Smooth muscle cell (in vitro differentiated cells): ENCODE data around the gene ARNT2. TPM values are rescaled to one million over a fixed set of nuclear protein-coding genes. Genes with fewer than 3 reads are reported as not detected.

ENCODE experiments used
- DNase-seq: peaks from one replicate; lab custom pipeline; 2025; ENCODE audit not compliant: unreplicated experiment; lab: John Stamatoyannopoulos, UW
- H2AFZ ChIP-seq: fragments of 200-600 bp; sonication (generic); 2 replicates; pipeline ENCODE4 v1.6.0; 2016; ENCODE audit warnings: antibody characterized with exemption, low read depth, mild to moderate bottlenecking
- H3F3A ChIP-seq: fragments of 200-600 bp; sonication (generic); 2 replicates; pipeline ENCODE4 v1.6.0; 2017; ENCODE audit warnings: antibody characterized with exemption, low read depth
- H3K27ac ChIP-seq: fragments of 200-600 bp; sonication (generic); 2 replicates; pipeline ENCODE4 v1.5.1; 2016; ENCODE audit warnings: low read depth, mild to moderate bottlenecking
- H3K27me3 ChIP-seq: fragments of 200-600 bp; sonication (generic); 2 replicates; pipeline ENCODE4 v1.6.1; 2016; ENCODE audit warnings: low read depth, mild to moderate bottlenecking
- H3K36me3 ChIP-seq: fragments of 200-600 bp; sonication (generic); 2 replicates; pipeline ENCODE4 v1.5.1; 2016; ENCODE audit warnings: low read depth
- H3K4me1 ChIP-seq: fragments of 200-600 bp; sonication (generic); 2 replicates; pipeline ENCODE4 v1.5.1; 2016; ENCODE audit warnings: low read depth
- H3K4me2 ChIP-seq: fragments of 200-600 bp; sonication (generic); 2 replicates; pipeline ENCODE4 v1.6.0; 2016; ENCODE audit warnings: mild to moderate bottlenecking
- H3K4me3 ChIP-seq: fragments of 200-600 bp; sonication (generic); 2 replicates; pipeline ENCODE4 v1.5.1; 2016; ENCODE audit warnings: mild to moderate bottlenecking
- H3K79me2 ChIP-seq: fragments of 200-600 bp; sonication (generic); 2 replicates; pipeline ENCODE4 v1.6.0; 2016; ENCODE audit warnings: low read depth, mild to moderate bottlenecking
- H3K9ac ChIP-seq: fragments of 200-600 bp; sonication (generic); 2 replicates; pipeline ENCODE4 v1.6.0; 2016; ENCODE audit warnings: low read depth
- H3K9me3 ChIP-seq: fragments of 200-600 bp; sonication (generic); replicated peaks from 2 replicates; pipeline ENCODE4 v1.5.1; 2016; ENCODE audit warnings: low read depth
- H4K20me1 ChIP-seq: fragments of 200-600 bp; sonication (generic); 2 replicates; pipeline ENCODE4 v1.6.0; 2016; ENCODE audit warnings: low read depth
- WGBS: methylation state at CpG from one replicate; pipeline ENCODE4 v1.1.7; 2016; ENCODE audit warnings: low lambda C conversion rate; 5-methylcytosine and 5-hydroxymethylcytosine counted together
- polyA plus RNA-seq: library from polyadenylated mRNA; unstranded; fragments of >200 nt; fragmentation: Nextera tagmentation; extraction: Ambion mirVana; gene quantifications from 2 replicates; pipeline ENCODE4 v1.2.1, GENCODE V29; 2016
- total RNA-seq: library from RNA; depleted of rRNA; stranded (reverse); fragments of >200 nt; gene quantifications from 2 replicates; pipeline ENCODE4 v1.2.3, GENCODE V29; 2014
- TF ChIP-seq, protein P1 (sequence below): fragments of 200-600 bp; sonication (generic); IDR thresholded peaks from 2 replicates; pipeline ENCODE4 v1.5.1; 2017; ENCODE audit warnings: borderline replicate concordance, mild to moderate bottlenecking, antibody characterized with exemption; ENCODE audit not compliant: insufficient read depth, poor library complexity, severe bottlenecking

ARNT2 gene
- total and polyA plus RNA-seq, 2 experiments from 2014 or later: 0.55 to 2.8 TPM

DNA sequence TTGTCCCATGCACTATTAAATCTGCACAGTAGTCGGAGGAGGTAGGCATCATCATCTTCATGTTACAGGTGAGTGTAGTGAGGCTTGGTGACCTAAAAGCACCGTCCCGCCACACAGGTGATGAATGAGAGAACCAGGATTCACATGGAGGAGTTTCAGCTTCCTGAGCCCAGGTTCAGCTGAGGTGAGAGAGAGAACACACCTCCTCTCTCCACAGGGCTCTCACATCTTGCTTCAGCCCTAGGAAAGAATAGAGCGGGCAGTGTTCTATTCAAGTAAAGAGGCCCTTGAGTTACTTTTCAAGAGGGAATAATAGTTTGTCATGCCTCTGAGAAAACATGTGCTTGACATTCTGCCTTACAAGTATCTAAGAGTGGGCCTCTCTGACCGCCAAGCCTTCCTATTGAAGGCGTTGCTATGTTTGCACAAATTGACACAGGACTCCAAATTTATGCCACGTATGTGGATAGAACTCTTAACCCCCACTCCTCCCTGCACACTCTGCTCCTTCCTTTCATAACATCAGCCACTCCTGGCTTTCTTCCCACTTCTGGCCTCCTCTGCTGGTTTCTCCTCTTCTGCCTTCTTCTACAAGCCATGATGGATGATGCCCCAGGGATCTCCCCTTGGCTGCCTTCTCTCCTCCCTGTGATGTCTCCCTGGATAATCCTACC is 152.6 kb downstream of the ARNT2 start:
- Histone ChIP-seq H4K20me1 (no peaks in the 10 kb centered on the region), H3F3A (no peaks in the 10 kb centered on the region), H3K4me3 (no peak overlapping the region), H3K9me3 (no peaks in the 10 kb centered on the region), H3K27me3 (no peaks in the 10 kb centered on the region), H2AFZ (no peak overlapping the region), H3K79me2 (no peaks in the 10 kb centered on the region), H3K9ac (no peak overlapping the region), H3K27ac (no peak overlapping the region), H3K36me3 (no peaks in the 10 kb centered on the region), H3K4me1 (no peaks in the 10 kb centered on the region), H3K4me2 (no peak overlapping the region)
- no peak for DNase-seq
- 96% methylated on average over 7 of the region's 7 CpGs for WGBS
- TF ChIP-seq, protein P1, sequence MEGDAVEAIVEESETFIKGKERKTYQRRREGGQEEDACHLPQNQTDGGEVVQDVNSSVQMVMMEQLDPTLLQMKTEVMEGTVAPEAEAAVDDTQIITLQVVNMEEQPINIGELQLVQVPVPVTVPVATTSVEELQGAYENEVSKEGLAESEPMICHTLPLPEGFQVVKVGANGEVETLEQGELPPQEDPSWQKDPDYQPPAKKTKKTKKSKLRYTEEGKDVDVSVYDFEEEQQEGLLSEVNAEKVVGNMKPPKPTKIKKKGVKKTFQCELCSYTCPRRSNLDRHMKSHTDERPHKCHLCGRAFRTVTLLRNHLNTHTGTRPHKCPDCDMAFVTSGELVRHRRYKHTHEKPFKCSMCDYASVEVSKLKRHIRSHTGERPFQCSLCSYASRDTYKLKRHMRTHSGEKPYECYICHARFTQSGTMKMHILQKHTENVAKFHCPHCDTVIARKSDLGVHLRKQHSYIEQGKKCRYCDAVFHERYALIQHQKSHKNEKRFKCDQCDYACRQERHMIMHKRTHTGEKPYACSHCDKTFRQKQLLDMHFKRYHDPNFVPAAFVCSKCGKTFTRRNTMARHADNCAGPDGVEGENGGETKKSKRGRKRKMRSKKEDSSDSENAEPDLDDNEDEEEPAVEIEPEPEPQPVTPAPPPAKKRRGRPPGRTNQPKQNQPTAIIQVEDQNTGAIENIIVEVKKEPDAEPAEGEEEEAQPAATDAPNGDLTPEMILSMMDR: no peak

DNA sequence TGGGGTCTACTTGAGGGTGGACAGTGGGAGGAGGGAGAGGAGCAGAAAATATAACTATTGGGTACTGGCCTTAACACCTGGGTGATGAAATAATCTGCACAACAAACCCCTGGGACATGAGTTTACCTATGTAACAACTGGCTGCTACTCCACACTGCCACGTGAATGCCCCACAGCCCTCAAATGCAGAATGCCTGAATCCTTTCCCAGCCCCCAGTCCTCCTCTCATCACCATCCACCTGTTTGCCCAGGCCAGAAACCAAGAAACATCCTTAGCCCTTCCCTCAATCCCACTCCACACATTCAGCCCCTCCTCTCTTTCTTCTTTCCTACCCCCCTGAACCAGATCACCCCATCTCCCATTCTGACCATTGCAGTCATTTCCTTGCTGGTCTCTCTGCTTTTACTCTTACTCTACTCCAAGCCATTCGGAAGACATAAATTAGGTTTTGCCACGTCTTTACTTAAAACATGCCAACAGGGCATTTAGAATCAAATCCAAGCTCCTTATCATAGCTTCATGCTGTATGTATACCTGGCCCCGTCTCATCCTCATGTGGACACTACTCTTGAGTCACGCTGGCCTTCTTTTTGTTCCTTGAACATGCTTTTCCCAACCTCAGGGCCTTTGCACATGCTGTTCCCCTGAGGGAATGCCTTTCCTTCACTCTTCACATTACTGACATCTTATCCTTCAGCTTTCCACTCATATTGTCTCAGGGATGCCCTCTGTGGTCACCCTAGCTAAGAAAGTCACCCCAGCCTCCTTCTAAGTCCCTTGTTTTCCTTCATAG is 153.5 kb downstream of the ARNT2 start:
- H4K20me1 ChIP-seq: no peaks in the 10 kb centered on the region
- H3K27me3 ChIP-seq: no peaks in the 10 kb centered on the region
- no peak overlapping the region for H3K4me2 ChIP-seq
- H3K79me2 ChIP-seq: no peaks in the 10 kb centered on the region
- TF ChIP-seq, protein P1: no peak
- H3K9me3 ChIP-seq: no peaks in the 10 kb centered on the region
- H2AFZ ChIP-seq: no peak overlapping the region
- no peaks in the 10 kb centered on the region for H3K4me1 ChIP-seq
- no peaks in the 10 kb centered on the region for H3K36me3 ChIP-seq
- WGBS: 89% methylated on average over 5 of the region's 5 CpGs
- H3K9ac ChIP-seq: no peak overlapping the region
- no peak overlapping the region for H3K27ac ChIP-seq
- no peak overlapping the region for H3K4me3 ChIP-seq
- DNase-seq: no peak
- no peaks in the 10 kb centered on the region for H3F3A ChIP-seq

DNA sequence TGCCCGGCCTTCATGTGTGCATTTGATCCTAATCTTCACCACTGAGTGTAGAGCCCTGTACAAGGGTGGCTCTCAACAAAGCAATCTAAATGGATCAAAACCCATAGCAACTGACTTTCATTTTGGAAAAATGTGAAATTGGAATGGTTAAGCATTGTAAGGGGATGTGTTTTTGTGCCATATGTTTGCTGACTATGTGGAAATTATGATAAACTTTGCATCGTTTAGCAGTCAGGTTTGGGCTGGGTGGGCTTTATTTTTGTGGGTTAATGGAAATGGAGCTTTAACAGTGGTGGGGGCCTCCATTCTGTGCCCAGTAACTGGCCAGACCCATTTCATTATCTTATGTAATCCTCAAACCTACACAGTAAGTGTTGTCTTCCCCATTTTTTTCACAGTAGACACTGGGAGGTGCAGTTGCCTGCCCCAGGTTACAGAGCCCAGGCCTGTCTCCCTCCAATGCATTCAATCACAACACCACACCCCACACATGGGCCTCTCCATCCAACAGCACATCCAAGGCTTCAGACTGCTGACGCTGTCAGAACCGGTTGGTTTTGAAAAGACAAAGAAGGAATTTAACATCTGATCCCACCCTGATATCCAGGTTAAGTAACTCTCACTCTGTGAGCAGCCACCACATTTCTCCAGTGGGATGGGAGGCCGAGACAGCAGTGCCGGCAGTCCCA is 154.6 kb downstream of the ARNT2 start:
- H3K4me1 ChIP-seq: no peaks in the 10 kb centered on the region
- no peaks in the 10 kb centered on the region for H3K36me3 ChIP-seq
- no peaks in the 10 kb centered on the region for H3K9me3 ChIP-seq
- no peaks in the 10 kb centered on the region for H3K79me2 ChIP-seq
- H3K27me3 ChIP-seq: no peaks in the 10 kb centered on the region
- no peak overlapping the region for H3K4me2 ChIP-seq
- TF ChIP-seq, protein P1: no peak
- no peaks in the 10 kb centered on the region for H4K20me1 ChIP-seq
- DNase-seq: no peak
- WGBS: 83% methylated on average over 6 of the region's 6 CpGs
- H3K9ac ChIP-seq: no peak overlapping the region
- H2AFZ ChIP-seq: no peak overlapping the region
- H3K4me3 ChIP-seq: no peak overlapping the region
- no peak overlapping the region for H3K27ac ChIP-seq
- no peaks in the 10 kb centered on the region for H3F3A ChIP-seq
